NCI-H128 (cell line): ENCODE measurements around the gene C6orf141.

Experiments
- DNase-seq: peaks from one replicate; lab custom pipeline; 2025; ENCODE audit not compliant: unreplicated experiment; lab: John Stamatoyannopoulos, UW

The C6orf141 gene

GRCh38 chr6:49550492-49551077 lies at the start of gene C6orf141:
TSS of gene C6orf141 (plus strand) at chr6:49550668. CDS start at chr6:49550793, 125 bp downstream.
- no peak for DNase-seq

DNA sequence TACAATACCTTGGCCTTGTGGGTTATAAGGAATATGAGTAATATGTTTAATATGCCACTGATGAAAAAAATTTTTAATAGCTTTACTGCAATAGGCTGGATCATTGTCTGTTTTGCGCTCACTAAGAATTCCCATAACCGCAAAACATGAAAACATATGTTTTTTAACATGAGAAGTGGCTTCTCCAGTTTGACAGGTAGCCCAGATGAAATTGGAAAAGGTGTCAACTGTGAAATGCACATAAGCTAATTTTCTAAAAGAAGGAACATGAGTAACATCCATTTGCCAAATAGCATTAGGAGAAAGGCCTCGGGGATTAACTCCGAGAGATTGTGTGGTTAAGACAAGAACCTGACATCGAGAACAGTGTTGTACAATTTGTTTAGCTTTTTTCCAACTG lies 45.8 kb upstream of the C6orf141 start:
- DNase-seq = no peak

- no peak for DNase-seq
These were observed 43.8 kb upstream of the C6orf141 start for GRCh38 chr6:49506569-49507111.

DNA sequence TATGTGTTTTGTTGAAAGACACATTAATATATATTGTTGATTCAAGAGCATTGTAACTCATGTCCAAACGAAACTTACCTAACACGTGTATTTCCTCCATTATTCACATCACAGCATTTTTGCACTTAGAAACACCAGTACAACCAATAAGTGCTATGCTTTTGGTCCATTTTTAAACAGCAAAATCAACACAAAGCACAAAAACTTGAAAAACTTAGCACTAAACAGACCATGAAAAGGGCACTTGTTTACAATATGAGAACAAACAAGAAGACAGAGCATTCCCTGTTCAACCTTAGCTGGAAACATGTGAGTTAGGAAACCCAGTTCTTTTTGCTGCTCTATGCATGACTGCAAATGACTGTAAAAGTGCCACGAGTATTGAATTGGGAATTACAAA lies 41.1 kb upstream of the C6orf141 start:
- DNase-seq = no peak

- DNase-seq = no peak
These were observed 37.1 kb upstream of the C6orf141 start for GRCh38 chr6:49513153-49513989.

GRCh38 chr6:49514571-49515484 lies 35.6 kb upstream of the C6orf141 start:
- DNase-seq = no peak

- DNase-seq = no peak
These were observed 34.9 kb upstream of the C6orf141 start for GRCh38 chr6:49515485-49516146.

GRCh38 chr6:49516147-49516505 lies 34.3 kb upstream of the C6orf141 start:
- no peak for DNase-seq

DNA sequence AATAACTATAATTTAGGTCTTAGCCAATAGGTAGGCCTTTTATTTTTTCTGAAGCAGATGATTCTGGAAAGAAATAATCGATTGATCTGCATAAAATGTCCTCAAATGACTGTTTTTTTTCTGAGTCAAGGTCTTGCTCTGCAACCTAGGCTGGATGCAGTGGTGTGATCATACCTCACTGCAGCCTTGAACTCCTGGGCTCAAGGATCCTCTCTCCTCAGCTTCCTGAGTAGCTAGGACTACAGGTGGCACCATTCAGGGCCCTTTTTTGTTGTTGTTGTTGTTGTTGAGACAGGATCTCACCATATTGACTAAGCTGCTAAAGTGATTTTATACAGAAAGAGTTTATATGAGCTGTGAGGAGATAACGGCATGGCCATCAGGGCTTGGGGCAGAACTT lies 32.5 kb upstream of the C6orf141 start:
- no peak for DNase-seq

DNA sequence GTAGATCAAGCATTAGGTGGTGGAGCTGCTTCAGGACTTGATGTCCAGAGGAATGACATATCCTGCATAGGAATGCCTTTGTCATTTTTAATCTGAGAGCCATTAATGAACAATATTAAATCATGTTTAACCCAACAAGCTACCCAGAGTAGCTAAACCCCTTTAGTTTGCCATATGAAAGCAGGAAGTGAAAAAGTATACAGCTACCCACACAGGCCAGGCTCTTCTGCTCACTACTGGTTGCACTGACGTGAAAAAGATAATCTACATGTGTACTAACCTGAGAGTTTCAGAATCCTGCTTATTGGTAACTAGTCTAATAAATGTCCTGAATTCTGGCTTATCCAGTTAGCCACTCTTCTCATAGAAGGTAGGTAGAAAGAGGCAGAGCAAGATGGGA lies 30.8 kb upstream of the C6orf141 start:
- no peak for DNase-seq

DNA sequence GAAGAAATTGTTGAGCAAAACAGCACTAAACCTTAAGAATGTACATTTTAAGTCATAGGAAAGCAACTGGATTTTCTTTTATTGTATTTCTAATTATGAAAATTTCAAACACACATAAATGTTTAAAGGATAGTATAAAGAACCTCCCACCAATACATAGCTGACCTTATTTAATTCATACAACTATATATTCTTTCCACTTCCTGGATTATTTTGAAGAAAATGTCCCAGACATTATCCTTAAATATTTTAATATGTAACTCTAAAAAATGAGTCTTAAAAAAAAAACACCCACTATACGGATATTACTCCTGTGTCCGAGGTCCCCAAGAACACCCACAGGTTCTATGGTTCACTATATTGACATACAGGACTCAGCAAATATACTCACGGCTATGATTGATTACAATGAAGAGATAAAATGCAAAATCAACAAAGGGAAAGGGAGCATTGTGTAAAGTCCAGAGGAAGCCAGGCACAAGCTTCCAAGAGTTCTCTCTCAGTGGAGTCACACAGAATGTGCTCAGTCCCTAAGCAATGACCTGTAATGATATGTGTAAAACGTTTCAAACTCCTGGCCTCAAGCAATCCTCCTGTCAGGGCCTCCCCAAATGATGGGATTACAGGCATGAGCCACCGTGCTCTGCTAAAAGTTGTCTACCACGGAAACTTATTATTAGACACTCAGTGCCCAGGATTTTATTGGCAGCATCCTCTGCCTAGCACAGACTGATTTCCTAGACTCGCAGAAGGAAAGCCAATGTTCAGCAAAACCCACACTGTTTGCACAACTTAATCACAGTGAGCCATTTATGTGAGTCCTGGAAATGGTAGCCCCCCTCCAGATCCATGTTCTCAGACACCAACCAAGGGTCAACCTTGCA lies 27.5 kb upstream of the C6orf141 start:
- DNase-seq = no peak

- DNase-seq = no peak
These were observed 26.6 kb upstream of the C6orf141 start for GRCh38 chr6:49523901-49524300.

DNA sequence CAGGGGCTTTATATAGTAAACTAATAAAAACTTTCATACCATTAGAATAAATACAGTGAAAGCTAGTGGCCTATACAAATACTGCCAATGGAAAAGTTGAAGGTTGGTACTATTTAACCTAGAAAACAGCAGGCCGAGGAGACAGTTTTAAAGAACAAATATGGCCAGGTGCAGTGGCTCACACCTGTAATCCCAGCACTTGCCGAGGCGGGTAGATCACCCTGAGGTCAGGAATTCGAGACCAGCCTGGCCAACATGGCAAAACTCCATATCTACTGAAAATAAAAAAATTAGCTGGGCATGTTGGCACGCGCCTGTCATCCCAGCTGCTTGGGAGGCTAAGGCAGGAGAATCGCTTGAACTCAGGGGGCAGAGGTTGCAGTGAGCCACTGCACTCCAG lies 25.9 kb upstream of the C6orf141 start:
- DNase-seq = no peak

GRCh38 chr6:49526598-49526997 lies 23.9 kb upstream of the C6orf141 start:
- DNase-seq = no peak

DNA sequence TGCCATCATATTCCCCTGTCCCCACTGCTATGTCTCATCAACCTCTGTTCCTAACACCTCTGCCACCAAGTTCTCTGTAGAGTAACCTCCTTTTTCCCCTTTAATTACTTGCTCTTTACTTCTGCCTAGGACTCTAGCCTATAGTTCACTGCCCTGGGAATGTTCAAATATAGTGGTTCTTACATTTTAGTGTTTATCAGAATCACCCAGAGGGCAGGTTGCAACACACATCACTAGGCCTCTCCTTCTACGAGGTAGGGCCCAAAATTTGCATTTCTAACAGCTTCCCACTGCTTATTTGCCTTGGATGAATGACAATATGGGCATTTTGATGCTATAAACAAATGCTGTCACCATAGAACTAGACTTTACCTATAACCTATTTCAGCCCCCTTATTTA lies 23.1 kb upstream of the C6orf141 start:
- no peak for DNase-seq

DNA sequence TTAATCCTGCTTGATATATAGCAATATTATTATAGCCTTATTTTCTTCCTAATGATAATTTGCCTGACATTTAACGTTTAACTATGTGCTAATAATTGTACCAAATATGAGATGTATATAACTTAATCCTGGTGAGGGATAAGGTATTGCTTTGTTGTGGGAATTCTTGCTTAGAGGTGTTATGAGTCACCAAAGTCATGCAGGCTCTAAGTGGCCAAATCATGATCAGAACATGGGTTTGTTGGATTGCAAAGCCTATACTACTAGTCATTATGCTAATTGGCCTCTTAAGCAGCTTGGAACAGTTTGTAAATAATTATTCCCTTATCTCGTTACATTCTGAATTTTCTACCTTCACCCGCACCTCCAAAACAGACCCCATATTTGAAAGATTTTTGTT lies 21.9 kb upstream of the C6orf141 start:
- no peak for DNase-seq

GRCh38 chr6:49530141-49530776 lies 20.2 kb upstream of the C6orf141 start:
- DNase-seq = no peak

GRCh38 chr6:49531774-49532569 lies 18.5 kb upstream of the C6orf141 start:
- no peak for DNase-seq

DNA sequence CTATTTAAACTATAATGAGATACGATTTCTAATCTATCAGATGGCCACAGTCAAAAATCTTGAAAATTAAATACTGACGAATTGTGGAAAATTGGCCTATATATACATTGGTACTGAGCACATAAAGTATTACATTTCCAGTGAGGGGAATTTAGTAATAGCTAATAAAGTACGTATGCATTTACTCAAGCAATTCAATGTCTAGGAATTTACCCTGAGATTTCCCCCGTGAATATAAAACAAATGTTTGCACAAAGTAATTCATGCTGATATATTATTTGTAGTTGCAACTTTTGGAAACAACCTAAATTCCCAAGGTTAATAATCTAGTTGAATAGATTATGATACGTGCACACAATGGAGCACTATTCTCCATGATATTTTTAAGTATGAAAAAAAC lies 14.7 kb upstream of the C6orf141 start:
- no peak for DNase-seq
